HEK293T (cell line): ENCODE results near the gene DCP1A.

Experiments
- ELF4 ChIP-seq: fragments of 450-650 bp; IDR thresholded peaks from 2 replicates; pipeline ENCODE4 v1.6.1; 2017; ENCODE audit warnings: antibody characterized with exemption
- HDGF ChIP-seq: fragments of 450-650 bp; IDR thresholded peaks from 2 replicates; pipeline ENCODE4 v1.6.1; 2017; ENCODE audit warnings: antibody characterized with exemption, borderline replicate concordance
- PKNOX1 ChIP-seq: fragments of 450-650 bp; IDR thresholded peaks from 2 replicates; pipeline ENCODE4 v1.6.1; 2016
- SP1 ChIP-seq: fragments of 450-650 bp; IDR thresholded peaks from 2 replicates; pipeline ENCODE4 v1.6.1; 2017

GRCh38 chr3:53263907-53264306, 83.4 kb downstream of the DCP1A start:
- TF ChIP-seq SP1 (no peak), PKNOX1 (no peak), ELF4 (no peak), HDGF (no peak)
